Cerebellar nuclear complex (tissue), 1 donor: ENCODE results near the gene RAB26.

Experiments
- DNase-seq, 2 experiments: peaks; one replicate each; lab custom pipeline; 2025; lab: John Stamatoyannopoulos, UW

Gene RAB26

DNA sequence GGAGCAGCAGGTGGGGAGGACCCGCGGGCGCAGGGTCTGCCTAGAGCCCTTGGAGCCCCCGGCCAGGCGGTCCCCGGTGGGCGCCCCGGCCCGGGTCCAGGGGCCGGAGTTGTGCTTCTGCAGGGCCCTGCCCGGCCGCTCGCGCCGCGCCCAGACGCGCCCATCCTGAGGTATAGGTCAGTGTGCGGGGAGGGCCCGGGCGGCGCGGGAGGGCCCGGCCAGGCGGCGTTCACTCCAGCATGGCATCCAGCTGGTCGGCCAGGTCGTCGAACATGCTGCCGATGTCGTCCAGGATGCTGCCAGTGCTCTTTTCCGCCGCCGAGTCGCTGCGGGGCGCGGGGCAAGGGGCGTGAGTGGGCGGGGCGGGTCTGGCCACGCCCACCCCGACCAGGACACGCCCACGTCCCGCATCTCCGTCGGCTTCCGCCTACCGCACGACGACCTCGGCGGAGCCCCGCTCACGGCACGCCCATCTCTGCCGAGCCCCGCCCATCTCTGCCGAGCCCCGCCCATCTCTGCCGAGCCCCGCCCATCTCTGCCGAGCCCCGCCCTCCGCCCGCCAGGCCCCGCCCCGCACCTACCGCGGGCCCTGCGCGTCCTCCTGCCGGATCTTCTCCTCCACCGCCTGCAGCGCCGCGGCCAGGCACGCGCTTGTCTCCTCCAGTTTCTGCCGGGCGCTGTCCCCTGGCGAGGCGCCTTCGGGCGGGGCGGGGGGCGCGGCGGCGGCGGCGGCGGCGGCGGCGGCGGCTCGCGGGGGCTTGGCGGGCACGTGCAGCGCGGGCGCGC, 30.1 kb downstream of the RAB26 start:
- DNase-seq, result no peak

- no peak for DNase-seq
These were observed 30.7 kb downstream of the RAB26 start for GRCh38 chr16:2179107-2179501.

DNA sequence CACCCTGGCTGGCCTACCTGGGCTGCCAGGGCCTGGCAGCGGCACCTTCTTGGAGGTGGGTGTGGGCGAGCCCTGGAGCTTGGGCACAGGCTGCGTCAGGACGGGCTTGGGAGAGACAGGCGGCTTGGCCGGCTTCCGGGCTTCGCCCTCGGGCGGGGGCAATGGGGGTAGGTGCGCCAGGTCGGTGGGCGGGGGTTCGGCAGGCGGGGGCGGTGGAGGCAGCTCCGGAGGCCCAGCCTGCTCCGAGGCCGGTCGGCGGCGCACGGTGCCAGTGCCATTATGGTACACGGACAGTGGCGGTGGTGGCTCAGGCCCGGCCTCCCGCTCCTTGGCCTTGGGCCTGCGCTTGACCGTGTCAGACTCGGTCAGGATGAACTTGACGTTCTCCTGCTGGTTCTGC, 31.2 kb downstream of the RAB26 start:
- DNase-seq, result no peak

- no peak for DNase-seq
These were observed 32.0 kb downstream of the RAB26 start for GRCh38 chr16:2180461-2180860.

- no peak for DNase-seq
These were observed 32.8 kb downstream of the RAB26 start for GRCh38 chr16:2180962-2181923.

GRCh38 chr16:2181952-2182351, 33.5 kb downstream of the RAB26 start:
- DNase-seq, result no peak

GRCh38 chr16:2183671-2184070, 35.2 kb downstream of the RAB26 start:
- no peak for DNase-seq

- DNase-seq, result no peak
These were observed 35.9 kb downstream of the RAB26 start for GRCh38 chr16:2184346-2184745.

GRCh38 chr16:2184962-2185361, 36.5 kb downstream of the RAB26 start:
- no peak for DNase-seq

DNA sequence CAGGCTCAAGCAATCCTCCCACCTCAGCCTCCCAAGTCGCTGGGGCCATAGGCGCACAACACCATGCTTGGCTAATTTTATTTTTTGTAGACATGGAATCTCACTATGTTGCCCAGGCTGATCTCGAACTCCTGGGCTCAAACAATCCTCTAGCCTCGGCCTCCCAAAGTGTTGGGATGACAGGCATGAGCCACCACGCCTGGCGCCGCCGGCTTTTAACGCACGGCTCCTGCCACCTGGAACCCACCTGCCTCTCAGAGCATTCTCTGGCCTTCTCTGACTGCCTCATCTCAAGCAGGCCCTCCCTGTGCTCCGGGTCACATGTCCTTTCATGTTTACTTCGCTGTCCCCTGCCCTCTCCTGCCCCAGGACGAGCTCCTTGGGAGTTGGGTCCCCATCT, 37.6 kb downstream of the RAB26 start:
- no peak for DNase-seq

DNA sequence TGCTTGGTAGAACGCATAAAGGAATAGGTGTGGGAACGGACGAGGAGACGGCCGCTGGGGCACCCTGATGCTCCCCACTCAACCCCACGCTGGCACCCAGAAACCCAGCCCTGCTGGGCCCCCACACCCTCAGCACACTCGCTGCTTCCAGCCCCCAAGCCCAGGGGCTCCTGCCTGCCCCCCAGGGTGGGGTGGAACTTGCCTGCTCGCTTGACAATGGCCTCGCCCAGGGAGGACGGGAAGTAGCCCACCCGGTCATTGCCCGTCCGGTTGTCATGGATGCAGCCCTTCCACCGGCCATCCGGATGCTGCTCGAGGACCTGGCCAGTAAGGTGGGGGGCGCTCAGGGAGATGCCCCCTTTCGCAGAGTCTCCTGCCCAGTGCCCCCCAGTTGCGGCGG, 38.1 kb downstream of the RAB26 start:
- DNase-seq, result no peak

- no peak for DNase-seq
These were observed 38.8 kb downstream of the RAB26 start for GRCh38 chr16:2187212-2187611.

- DNase-seq, result no peak
These were observed 40.0 kb downstream of the RAB26 start for GRCh38 chr16:2188395-2188794.

- no peak for DNase-seq
These were observed 40.9 kb downstream of the RAB26 start for GRCh38 chr16:2189252-2189893.

DNA sequence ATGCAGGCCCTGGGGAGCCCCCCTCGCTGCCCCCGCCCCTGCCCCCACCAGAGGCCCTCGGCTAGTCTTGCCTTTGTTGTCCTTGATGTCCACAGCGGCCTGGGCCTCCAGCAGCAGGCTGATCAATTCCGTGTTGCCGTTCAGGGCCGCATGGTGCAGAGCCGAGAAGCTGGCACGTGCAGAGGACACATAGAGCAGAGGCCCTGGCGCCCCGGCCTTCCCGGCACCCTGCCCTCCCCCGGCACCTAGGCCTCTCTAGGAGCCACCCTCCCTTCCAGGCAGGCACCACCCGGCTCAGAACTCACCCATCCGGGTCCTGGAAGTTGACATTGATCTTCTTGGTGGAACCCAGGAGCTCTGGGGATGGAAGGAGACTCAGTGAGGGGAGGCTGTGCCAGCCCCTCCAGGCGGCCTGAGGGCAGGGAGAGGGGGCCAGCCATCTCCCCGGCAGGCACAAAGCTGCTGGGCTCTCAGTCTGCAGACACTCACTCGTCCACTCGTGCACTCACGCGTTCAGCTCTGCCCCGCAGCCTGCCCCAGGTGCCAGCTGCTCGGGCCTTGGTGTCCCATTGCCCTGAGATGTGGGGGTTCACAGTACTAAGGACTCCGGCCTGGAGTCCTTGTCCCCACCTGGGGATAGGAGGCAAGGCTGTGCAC, 41.7 kb downstream of the RAB26 start:
- no peak for DNase-seq

- no peak for DNase-seq
These were observed 42.4 kb downstream of the RAB26 start for GRCh38 chr16:2190659-2191445.

GRCh38 chr16:2191446-2191706, 43.0 kb downstream of the RAB26 start:
- no peak for DNase-seq

DNA sequence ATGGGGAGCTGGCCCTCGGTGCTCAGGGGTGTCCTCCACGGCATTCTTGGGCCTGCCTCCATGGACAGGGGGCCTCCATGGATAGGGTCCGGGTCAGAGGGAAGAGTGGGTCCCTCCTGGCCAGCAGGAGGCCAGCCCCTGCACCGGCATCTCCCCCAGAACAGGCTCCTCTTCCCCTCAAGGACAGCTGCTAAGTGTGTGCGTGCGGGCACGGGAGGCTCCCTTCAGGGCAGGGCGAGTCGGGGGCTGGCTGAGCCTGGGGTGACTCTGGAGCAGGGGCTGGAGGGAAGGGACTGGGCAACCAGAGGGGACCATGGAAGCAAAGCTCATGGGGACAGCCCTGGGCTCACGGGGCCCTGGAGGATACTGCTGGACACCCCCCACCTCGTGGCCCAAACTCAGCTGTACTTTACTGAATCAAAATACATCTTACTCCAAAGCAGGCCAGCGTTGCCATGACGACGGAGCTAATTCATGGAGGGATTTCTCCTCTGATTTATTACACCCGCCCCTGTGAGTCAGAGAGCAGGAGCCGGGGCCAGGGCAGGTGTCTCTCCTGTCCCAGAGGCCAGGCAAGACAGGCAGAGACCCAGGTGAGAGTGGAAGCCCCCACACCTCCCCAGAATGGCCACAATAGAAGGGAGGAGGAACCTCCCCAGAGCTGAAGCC, 45.9 kb downstream of the RAB26 start:
- DNase-seq, result no peak

DNA sequence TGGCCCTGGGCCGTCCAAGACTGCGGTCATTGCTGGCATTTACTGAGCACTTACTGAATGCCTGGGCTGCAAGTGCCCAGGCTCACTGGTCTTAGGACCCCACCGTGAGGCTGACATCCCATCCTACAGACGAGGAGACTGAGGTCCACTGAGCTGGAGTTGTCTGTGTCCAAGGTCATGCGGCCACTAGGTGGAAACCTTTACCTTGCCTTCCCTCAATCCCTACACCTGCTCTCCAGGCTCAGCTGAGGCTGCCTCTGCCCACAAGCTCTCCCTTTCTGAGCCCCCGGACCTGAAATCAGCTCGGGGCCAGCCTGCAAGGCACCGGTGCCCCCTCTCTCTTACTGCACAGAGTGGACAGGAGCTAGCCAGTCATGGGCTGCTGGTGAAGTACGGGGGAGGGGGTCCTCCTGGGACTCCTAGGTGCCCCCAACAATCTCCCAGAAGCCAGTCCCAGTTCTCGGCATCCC, 46.5 kb downstream of the RAB26 start:
- DNase-seq, result peak in 1 of 2 experiments; percentile 40

DNA sequence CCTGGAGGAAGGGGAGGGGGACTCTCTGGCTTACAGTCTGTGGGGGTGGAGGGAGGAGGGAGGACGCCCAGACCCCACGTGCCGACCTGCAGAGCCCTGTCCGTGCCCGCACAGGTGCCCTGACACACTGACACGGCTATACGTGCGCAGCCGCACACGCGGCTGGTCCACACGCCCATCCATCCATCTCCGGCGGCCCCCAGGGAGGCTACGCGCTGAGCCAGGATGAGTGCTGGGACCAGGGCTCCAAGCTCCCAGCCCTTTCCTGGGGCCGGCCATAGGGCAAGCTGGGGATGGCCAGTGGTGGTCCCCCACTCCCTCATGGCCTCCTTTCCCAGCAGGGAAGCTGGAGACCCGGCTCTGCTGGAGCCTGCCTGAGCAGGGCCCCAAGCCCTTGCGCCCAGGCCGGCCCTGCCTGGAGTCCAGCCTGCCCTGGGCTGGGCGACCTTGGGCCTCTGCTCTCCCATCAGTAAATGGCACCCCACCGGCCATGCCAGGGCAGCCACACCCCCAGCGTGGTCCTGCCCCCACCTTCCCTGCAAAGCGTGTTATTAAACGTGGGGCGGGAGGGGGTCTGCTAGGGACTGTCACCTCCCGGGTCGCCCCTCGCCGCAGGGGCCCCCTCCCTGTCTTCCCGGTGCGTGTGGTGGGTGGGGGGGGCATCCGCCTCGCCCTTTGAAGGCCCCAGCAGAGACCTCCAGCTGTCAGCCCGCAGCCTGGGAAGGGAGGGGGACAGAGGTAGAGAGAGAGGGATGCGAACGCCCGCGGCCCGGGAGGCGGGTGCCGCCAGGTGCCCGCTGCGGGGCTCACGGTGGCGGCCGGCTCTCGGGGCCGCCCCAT, 47.1 kb downstream of the RAB26 start:
- DNase-seq, result no peak
